HL-60 (cell line): ENCODE data around the gene ASS1.

Experiments used
- DNase-seq, 2 experiments: peaks; one replicate each; pipeline ENCODE4 v3.0.0-alpha.2; 2010 to 2020; ENCODE audit warnings: low read depth in 1 of 2, low spot score in 1 of 2
- H3K27ac ChIP-seq: fragments of 250-450 bp; sonication (Bioruptor Pico); replicated peaks from 2 replicates; pipeline ENCODE4 v1.5.1; 2020; ENCODE audit warnings: mild to moderate bottlenecking, moderate library complexity
- H3K27me3 ChIP-seq: fragments of 250-450 bp; sonication (Bioruptor Pico); 2 replicates; pipeline ENCODE4 v1.5.1; 2021; ENCODE audit warnings: mild to moderate bottlenecking, moderate library complexity; ENCODE audit not compliant: insufficient read depth, poor library complexity, severe bottlenecking
- H3K4me3 ChIP-seq: replicated peaks from 2 replicates; pipeline ENCODE4 v1.5.1; 2011; ENCODE audit warnings: mild to moderate bottlenecking, control low read depth, low read length; ENCODE audit not compliant: insufficient read depth
- GABPA ChIP-seq: IDR thresholded peaks from 2 replicates; pipeline ENCODE4 v1.6.1; 2012; ENCODE audit warnings: low read depth
- POLR2AphosphoS5 ChIP-seq: IDR thresholded peaks from 2 replicates; pipeline ENCODE4 v1.6.1; 2012; ENCODE audit warnings: low read depth
- SPI1 ChIP-seq: IDR thresholded peaks from 2 replicates; pipeline ENCODE4 v1.6.1; 2012; ENCODE audit warnings: low read depth, mild to moderate bottlenecking, borderline replicate concordance
- TF ChIP-seq, protein P1 (sequence below): IDR thresholded peaks from one replicate; pipeline ENCODE4 v1.5.1; 2011; ENCODE audit warnings: low read length, control low read depth, inconsistent platforms; ENCODE audit not compliant: insufficient read depth
- TF ChIP-seq, protein P2 (sequence below): IDR thresholded peaks from 2 replicates; pipeline ENCODE4 v1.6.1; 2012; ENCODE audit warnings: low read depth; ENCODE audit not compliant: insufficient replicate concordance

The ASS1 gene

GRCh38 chr9:130441031-130441430 lies 3.7 kb upstream of the ASS1 start:
- DNase-seq = no peak
- H3K27me3 ChIP-seq = peaks cover 2% of the 10 kb centered on the region
- TF ChIP-seq, protein P1, sequence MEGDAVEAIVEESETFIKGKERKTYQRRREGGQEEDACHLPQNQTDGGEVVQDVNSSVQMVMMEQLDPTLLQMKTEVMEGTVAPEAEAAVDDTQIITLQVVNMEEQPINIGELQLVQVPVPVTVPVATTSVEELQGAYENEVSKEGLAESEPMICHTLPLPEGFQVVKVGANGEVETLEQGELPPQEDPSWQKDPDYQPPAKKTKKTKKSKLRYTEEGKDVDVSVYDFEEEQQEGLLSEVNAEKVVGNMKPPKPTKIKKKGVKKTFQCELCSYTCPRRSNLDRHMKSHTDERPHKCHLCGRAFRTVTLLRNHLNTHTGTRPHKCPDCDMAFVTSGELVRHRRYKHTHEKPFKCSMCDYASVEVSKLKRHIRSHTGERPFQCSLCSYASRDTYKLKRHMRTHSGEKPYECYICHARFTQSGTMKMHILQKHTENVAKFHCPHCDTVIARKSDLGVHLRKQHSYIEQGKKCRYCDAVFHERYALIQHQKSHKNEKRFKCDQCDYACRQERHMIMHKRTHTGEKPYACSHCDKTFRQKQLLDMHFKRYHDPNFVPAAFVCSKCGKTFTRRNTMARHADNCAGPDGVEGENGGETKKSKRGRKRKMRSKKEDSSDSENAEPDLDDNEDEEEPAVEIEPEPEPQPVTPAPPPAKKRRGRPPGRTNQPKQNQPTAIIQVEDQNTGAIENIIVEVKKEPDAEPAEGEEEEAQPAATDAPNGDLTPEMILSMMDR = no peak
- H3K27ac ChIP-seq = no peak overlapping the region
- H3K4me3 ChIP-seq = no peak overlapping the region

GRCh38 chr9:130442746-130443455 lies 1.9 kb upstream of the ASS1 start:
- Histone ChIP-seq H3K27ac (no peak overlapping the region), H3K4me3 (no peak overlapping the region), H3K27me3 (peaks cover 2% of the 10 kb centered on the region)
- DNase-seq = no peak
- TF ChIP-seq, protein P2, sequence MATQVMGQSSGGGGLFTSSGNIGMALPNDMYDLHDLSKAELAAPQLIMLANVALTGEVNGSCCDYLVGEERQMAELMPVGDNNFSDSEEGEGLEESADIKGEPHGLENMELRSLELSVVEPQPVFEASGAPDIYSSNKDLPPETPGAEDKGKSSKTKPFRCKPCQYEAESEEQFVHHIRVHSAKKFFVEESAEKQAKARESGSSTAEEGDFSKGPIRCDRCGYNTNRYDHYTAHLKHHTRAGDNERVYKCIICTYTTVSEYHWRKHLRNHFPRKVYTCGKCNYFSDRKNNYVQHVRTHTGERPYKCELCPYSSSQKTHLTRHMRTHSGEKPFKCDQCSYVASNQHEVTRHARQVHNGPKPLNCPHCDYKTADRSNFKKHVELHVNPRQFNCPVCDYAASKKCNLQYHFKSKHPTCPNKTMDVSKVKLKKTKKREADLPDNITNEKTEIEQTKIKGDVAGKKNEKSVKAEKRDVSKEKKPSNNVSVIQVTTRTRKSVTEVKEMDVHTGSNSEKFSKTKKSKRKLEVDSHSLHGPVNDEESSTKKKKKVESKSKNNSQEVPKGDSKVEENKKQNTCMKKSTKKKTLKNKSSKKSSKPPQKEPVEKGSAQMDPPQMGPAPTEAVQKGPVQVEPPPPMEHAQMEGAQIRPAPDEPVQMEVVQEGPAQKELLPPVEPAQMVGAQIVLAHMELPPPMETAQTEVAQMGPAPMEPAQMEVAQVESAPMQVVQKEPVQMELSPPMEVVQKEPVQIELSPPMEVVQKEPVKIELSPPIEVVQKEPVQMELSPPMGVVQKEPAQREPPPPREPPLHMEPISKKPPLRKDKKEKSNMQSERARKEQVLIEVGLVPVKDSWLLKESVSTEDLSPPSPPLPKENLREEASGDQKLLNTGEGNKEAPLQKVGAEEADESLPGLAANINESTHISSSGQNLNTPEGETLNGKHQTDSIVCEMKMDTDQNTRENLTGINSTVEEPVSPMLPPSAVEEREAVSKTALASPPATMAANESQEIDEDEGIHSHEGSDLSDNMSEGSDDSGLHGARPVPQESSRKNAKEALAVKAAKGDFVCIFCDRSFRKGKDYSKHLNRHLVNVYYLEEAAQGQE = no peak
- TF ChIP-seq SPI1 (no peak), GABPA (no peak)

- Histone ChIP-seq H3K27me3 (peaks cover 2% of the 10 kb centered on the region), H3K27ac (no peak overlapping the region), H3K4me3 (no peak overlapping the region)
- no peak for DNase-seq
- no peak for TF ChIP-seq SPI1
- TF ChIP-seq, protein P1 = no peak
- TF ChIP-seq POLR2AphosphoS5 = no peak
- TF ChIP-seq GABPA = no peak
- TF ChIP-seq, protein P2 = no peak
Observed at GRCh38 chr9:130443456-130443801, 1.3 kb upstream of the ASS1 start.

GRCh38 chr9:130443840-130444492 lies 795 bp upstream of the ASS1 start:
- Histone ChIP-seq H3K27me3 (peaks cover 2% of the 10 kb centered on the region), H3K4me3 (no peak overlapping the region), H3K27ac (no peak overlapping the region)
- no peak for DNase-seq
- no peak for TF ChIP-seq POLR2AphosphoS5
- TF ChIP-seq, protein P2 = no peak
- TF ChIP-seq, protein P1 = no peak
- no peak for TF ChIP-seq GABPA
- no peak for TF ChIP-seq SPI1
